Measurements from ENCODE around the gene KRT4. TPM values are rescaled to one million over a fixed set of nuclear protein-coding genes. Genes with fewer than 3 reads are reported as not detected.

Gene KRT4
- total RNA-seq, 1 experiment from 2014 or later: not detected

GRCh38 chr12:52837413-52837741 lies 23.5 kb upstream of the KRT4 start:
- no peak for DNase-seq (ENCODE audit: extremely low read depth, low read depth)

GRCh38 chr12:52836491-52837412 lies 22.8 kb upstream of the KRT4 start:
- DNase-seq (ENCODE audit: extremely low read depth, low read depth): no peak

GRCh38 chr12:52836042-52836466 lies 22.1 kb upstream of the KRT4 start:
- no peak for DNase-seq (ENCODE audit: extremely low read depth, low read depth)

GRCh38 chr12:52835271-52836041 lies 21.5 kb upstream of the KRT4 start:
- no peak for DNase-seq (ENCODE audit: extremely low read depth, low read depth)

GRCh38 chr12:52834727-52835001 lies 20.7 kb upstream of the KRT4 start:
- DNase-seq (ENCODE audit: extremely low read depth, low read depth): no peak

GRCh38 chr12:52833922-52834726 lies 20.2 kb upstream of the KRT4 start, which contains the start of gene KRT79:
KRT79 (minus strand) TSS chr12:52834311; CDS start chr12:52834260, 51 bp downstream.
- DNase-seq (ENCODE audit: extremely low read depth, low read depth): no peak

- no peak for DNase-seq (ENCODE audit: extremely low read depth, low read depth)
These were observed 19.3 kb upstream of the KRT4 start for GRCh38 chr12:52832985-52833905.

- DNase-seq (ENCODE audit: extremely low read depth, low read depth): no peak
These were observed 18.5 kb upstream of the KRT4 start for GRCh38 chr12:52832451-52832850.

- DNase-seq (ENCODE audit: extremely low read depth, low read depth): no peak
These were observed 17.3 kb upstream of the KRT4 start for GRCh38 chr12:52831251-52831650.

GRCh38 chr12:52829986-52830770 lies 16.3 kb upstream of the KRT4 start:
- no peak for DNase-seq (ENCODE audit: extremely low read depth, low read depth)

GRCh38 chr12:52828591-52829021 lies 14.7 kb upstream of the KRT4 start:
- no peak for DNase-seq (ENCODE audit: extremely low read depth, low read depth)

- no peak for DNase-seq (ENCODE audit: extremely low read depth, low read depth)
These were observed 14.2 kb upstream of the KRT4 start for GRCh38 chr12:52828156-52828555.

- DNase-seq (ENCODE audit: extremely low read depth, low read depth): no peak
These were observed 13.7 kb upstream of the KRT4 start for GRCh38 chr12:52827499-52828090.

GRCh38 chr12:52826611-52827498 lies 12.9 kb upstream of the KRT4 start:
- DNase-seq (ENCODE audit: extremely low read depth, low read depth): no peak

- DNase-seq (ENCODE audit: extremely low read depth, low read depth): no peak
These were observed 12.0 kb upstream of the KRT4 start for GRCh38 chr12:52825961-52826360.

- no peak for DNase-seq (ENCODE audit: extremely low read depth, low read depth)
These were observed 11.0 kb upstream of the KRT4 start for GRCh38 chr12:52824741-52825410.

GRCh38 chr12:52823761-52824450 lies 10.0 kb upstream of the KRT4 start:
- no peak for DNase-seq (ENCODE audit: extremely low read depth, low read depth)

All from NCI-H460 (cell line).